ENCODE data around the gene RPS6KC1.

DNA sequence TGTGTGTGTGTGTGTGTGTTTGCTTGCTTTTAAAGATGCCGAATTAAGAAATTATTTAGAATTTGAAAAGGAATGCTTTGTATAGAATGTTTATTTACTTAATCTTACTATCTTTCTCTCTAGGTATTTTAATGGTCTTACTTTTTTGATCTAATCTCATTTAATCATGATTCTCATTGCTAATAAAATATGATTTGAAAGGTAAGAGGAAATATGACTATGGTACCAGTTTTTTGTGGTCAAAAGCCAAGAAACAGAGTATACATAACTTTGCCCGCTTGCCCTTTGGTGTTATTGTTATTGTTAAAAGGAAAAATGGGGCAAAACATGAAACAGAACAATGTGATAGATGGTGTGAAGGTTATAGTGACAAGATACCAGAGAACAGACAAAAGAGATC, 74.6 kb downstream of the RPS6KC1 start:
- TF ChIP-seq, protein P1, sequence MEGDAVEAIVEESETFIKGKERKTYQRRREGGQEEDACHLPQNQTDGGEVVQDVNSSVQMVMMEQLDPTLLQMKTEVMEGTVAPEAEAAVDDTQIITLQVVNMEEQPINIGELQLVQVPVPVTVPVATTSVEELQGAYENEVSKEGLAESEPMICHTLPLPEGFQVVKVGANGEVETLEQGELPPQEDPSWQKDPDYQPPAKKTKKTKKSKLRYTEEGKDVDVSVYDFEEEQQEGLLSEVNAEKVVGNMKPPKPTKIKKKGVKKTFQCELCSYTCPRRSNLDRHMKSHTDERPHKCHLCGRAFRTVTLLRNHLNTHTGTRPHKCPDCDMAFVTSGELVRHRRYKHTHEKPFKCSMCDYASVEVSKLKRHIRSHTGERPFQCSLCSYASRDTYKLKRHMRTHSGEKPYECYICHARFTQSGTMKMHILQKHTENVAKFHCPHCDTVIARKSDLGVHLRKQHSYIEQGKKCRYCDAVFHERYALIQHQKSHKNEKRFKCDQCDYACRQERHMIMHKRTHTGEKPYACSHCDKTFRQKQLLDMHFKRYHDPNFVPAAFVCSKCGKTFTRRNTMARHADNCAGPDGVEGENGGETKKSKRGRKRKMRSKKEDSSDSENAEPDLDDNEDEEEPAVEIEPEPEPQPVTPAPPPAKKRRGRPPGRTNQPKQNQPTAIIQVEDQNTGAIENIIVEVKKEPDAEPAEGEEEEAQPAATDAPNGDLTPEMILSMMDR (IDR thresholded peaks at IDR 0.05) = no peak
- no peak for TF ChIP-seq POLR2A (IDR thresholded peaks at IDR 0.05)
- no peak for TF ChIP-seq EP300 (IDR thresholded peaks at IDR 0.05)
- TF ChIP-seq POLR2AphosphoS5 (IDR thresholded peaks at IDR 0.05) = no peak

All from sigmoid colon (tissue), 4 donors.